NCI-H526 (cell line): ENCODE results near the gene DVL2.

Experiments used
- DNase-seq, 2 experiments: peaks; one replicate each; lab custom pipeline; 2025; lab: John Stamatoyannopoulos, UW

DVL2 gene

DNA sequence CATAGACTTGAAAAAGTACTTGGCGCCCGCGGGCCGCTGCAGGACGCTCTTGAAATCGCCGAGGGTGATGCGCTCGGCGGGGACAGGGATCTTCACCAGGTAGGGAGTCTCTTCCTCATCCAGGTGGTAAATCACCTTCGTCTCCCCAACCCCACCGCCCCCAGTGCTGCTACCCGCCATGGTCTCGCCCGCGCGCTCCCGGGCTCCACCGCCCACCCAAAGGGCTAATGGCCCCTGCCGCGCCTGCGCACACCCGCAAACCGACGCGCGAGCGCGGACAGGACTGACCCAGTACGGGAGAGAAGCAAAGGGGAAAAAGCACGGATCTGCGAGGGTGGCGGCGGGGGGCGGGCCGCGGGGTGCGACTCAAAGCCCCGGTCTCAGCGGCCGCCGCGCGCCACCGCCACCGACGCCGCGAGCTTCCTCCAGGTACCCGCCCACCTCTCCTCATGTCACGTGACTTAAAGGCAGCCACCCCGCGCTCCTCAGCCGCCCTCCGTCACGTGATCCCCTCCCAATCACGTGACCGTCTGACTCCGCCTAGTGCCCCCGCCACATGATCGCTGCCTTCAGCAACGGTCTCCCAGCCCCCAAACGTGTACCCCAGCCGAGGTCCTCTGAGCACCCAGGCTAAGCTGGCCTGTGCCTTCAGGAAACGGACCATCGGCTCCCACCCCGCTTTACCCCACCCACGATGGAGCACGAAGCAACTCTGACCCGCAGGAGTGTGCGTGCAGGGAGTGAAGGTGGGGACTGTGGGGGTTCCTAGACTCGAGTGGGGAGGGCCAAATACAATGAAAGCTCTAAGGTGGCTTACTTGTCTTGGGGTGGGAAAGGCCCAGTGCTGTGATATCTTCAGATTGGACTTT, at the start of gene DVL2:
Gene DVL2, minus strand, starts transcription at position 435 of the 869 bp plus-strand sequence. Its CDS starts 255 bp downstream, at position 180.
- DNase-seq = peak; percentile 67 to 91

DNA sequence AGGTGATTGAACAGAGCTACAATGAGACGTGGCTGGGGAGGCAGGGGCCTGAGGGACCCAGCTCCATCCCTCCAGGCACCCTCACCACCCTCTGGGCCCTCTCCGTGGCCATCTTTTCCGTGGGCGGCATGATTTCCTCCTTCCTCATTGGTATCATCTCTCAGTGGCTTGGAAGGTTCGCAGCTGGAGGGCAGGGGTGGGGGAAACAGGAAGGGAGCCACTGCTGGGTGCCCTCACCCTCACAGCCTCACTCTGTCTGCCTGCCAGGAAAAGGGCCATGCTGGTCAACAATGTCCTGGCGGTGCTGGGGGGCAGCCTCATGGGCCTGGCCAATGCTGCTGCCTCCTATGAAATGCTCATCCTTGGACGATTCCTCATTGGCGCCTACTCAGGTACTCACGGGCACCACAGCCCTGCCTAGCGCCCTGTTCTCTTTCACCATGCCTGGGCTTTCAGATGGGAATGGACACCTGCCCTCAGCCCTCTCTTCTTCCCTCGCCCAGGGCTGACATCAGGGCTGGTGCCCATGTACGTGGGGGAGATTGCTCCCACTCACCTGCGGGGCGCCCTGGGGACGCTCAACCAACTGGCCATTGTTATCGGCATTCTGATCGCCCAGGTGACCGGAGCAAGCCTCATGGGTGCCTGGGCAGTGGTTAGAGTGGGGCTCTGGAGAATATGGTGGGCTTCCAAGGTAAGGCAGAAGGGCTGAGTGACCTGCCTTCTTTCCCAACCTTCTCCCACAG, 49.3 kb upstream of the DVL2 start:
- DNase-seq = no peak

GRCh38 chr17:7282752-7283321, 48.5 kb upstream of the DVL2 start:
- peak in 1 of 2 experiments; percentile 19 for DNase-seq

GRCh38 chr17:7281953-7282751, 47.8 kb upstream of the DVL2 start:
- peak in 1 of 2 experiments; percentile 39 for DNase-seq

DNA sequence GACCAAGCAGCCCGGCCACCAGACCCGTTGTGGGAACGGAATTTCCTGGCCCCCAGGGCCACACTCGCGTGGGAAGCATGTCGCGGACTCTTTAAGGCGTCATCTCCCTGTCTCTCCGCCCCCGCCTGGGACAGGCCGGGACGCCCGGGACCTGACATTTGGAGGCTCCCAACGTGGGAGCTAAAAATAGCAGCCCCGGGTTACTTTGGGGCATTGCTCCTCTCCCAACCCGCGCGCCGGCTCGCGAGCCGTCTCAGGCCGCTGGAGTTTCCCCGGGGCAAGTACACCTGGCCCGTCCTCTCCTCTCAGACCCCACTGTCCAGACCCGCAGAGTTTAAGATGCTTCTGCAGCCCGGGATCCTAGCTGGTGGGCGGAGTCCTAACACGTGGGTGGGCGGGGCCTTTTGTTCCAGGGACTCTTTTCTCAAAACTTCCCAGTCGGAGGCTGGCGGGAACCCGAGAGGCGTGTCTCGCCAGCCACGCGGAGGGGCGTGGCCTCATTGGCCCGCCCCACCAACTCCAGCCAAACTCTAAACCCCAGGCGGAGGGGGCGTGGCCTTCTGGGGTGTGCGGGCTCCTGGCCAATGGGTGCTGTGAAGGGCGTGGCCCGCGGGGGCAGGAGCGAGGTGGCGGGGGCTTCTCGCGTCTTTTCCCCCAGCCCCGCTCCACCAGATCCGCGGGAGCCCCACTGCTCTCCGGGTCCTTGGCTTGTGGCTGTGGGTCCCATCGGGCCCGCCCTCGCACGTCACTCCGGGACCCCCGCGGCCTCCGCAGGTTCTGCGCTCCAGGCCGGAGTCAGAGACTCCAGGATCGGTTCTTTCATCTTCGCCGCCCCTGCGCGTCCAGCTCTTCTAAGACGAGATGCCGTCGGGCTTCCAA, 47.0 kb upstream of the DVL2 start, which contains the start of gene SLC2A4:
Gene SLC2A4, plus strand, starts transcription at position 645 of the 879 bp plus-strand sequence. Its CDS starts 217 bp downstream, at position 862.
- peak; percentile 87 to 96 for DNase-seq

DNA sequence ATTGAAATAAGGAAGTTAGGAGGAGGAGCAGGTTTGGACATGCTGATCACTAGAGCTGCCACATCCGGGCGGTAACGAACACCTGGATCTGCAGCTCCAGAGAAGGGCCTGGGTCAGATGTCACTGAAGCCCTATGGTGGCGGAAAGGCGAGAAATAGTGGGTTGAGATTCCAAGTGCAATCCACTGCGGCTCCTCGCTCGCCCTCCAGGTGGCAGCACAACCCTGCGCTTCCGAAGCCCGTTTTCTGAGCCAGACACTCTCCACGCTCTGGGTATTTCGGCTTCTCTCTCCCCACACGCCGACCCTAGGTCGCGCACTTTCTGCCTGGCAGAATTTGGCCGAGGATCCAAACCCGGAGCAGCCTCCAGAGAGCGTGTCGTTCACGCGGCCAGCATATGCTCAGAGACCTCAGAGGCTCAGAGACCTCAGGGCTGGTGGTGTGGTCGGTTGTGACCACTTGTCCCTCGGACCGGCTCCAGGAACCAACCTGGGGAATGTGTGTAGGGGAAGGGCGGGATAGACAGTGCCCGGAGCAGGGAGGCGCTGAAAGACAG, 46.3 kb upstream of the DVL2 start:
- DNase-seq = peak; percentile 70 to 86

DNA sequence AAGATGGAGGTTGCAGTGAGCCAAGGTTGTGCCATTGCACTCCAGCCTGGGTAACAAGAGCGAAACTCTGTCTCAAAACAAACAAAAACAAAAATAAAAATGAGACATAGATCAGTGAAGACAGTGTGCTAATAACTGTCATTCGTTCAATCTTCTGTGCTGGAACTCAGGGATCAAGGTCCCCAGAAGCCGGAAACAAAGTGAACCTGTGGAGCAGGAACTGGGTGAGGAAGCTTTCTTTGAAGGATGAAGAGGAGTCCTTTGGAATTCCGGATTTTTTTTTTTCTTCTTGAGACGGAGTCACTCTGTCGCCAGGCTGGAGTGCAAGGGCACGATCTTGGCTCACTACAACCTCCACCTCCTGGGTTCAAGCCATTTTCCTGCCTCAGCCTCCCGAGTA, 45.1 kb upstream of the DVL2 start:
- DNase-seq = no peak

DNA sequence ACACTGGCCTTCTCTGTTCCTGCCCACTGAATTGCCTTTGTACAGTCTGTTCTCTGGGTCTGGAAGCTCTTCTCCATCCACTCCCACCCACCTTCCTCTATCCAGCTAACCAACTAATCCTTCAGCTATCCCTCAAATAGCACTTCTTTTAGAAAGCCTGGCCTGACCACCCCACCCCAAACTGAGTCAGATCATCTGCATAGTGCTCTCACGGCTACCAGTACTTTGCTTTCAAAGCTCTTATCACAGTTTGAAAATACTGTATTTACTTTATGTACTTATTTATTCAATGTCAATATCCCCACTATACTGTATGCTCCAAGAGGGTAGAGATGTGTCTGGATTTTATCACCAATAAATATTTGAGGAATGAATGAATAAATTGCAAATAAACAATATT, 32.5 kb upstream of the DVL2 start:
- no peak for DNase-seq

DNA sequence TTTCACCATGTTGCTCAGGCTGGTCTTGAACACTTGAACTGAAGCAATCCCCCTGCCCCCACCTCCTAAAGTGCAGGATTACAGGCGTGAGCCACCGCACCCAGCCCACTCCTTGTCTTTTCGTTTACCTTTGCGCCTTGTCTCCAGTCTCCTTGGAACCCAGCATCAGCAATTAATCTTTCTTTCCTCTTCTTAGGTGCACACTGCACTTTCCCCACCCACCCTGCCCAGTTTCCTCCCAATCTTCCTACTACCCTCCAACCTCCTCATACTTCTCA, 29.4 kb upstream of the DVL2 start:
- no peak for DNase-seq

DNA sequence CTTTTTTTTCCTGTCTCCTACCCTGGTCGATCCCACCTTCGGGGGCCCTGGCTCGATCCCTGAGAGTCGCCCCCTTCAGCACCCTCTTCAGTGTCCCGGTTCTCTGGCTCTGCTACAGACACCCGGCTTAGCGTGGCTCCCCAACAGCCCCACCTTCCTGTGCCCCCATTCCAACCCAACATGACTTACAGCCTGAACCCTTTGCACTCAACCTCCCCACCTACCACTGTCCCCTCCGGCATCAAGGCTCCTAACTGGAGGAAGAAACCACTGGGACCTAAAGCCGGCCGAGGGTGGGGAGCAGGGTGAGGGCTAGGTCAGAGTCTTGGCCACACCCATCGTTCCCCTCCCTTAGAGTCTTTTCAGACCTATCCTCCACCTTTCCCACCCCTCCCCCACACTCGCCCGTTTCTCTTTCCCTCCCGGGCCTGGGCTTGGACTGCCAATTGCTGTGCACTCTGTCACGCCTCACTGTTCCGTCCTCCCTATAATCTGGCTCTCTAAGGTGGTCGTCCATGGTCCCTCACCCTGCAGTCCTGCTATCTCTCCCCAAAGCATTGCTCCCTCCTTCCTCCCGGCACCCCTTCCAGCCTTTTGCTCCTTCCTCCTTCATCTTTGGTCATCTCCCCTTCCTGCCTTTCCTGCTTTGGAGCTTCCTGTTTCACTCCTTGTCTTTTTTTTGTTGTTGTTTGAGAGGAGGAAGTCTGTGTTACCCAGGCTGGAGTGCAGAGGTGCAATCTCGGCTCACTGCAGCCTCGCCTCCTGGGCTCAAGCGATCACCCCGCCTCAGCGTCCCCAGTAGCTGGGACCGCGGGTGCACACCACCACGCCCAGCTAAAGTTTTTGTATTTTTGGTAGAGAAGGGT, 28.9 kb upstream of the DVL2 start:
- peak; percentile 34 to 70 for DNase-seq

DNA sequence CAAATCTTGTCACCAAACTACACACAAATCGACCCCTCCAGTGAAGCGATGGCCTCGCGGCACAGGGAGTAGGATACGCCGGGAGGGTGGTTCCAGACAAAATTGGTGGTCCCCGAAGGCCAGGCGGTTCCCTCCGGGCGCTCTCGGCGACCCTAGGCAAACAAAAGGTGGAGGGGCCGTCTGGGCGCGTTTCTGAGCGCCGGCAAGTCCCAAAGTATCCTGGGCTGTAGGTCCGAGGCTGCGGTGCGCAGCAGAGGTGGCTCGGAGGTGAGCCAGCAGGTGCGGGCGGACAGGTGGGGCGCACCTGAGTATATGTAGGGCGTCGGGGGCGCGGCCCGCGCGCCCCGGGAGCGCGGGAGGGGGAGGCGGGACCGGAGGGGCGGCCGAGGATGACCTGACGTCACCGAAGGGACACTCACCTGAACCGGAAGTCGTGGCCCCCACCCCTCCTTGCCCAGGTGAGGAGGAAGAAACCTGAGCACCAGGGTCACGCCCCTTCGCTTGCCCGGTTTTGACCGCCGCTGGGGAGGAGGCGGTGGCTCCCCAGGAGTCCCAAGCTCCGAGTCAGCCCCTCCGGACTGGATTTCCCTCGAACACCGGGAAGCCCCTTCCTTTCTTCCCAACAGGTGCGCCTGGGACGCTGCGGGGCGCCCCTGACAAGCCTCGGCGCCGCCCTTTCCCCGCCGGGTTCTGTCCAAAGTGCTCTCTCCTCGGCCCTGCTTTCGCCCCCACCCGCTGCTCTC, 28.0 kb upstream of the DVL2 start, which contains the start of gene CLDN7:
Gene CLDN7, minus strand, starts transcription at position 287 of the 743 bp plus-strand sequence. CDS start 435 bp downstream, outside the sequence.
- DNase-seq = peak; percentile 65 to 91

DNA sequence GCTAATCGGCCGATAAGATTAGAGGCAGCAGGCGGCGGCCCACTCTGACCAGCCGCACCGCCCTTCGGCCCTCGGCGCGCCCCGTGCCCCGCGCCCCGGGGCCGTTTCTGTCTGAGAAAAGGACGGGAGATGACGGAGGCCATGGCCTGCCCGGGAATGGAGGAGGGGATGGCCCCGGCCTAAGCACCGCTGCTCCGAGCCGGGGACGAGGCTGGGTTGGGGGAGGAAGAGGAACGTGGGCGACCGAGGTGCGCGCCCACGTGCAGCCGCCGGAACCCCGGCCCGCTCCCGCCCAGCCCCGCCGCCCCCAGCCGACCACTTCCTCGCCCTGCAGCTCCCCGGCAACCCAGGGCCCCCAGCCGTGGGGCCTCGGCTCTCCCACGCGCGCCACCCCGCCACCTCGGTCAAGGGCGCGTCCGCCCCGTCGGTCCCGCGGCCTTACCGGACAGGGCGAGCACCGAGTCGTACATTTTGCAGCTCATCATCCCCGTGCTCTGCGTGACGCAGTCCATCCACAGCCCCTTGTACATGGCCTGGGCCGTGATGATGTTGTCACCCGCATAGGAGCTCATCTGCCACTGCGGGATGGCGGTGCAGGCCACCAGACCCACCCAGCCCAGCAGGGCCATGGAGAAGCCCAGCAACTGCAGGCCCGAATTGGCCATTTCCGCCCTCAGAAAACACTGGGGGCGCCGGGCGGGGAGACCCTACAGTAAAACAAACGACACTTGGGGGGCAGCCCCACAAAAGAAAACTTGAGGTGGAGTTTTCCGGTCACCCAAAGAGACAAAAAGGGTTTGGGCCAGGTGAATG, 27.3 kb upstream of the DVL2 start:
- DNase-seq = peak in 1 of 2 experiments; percentile 38

DNA sequence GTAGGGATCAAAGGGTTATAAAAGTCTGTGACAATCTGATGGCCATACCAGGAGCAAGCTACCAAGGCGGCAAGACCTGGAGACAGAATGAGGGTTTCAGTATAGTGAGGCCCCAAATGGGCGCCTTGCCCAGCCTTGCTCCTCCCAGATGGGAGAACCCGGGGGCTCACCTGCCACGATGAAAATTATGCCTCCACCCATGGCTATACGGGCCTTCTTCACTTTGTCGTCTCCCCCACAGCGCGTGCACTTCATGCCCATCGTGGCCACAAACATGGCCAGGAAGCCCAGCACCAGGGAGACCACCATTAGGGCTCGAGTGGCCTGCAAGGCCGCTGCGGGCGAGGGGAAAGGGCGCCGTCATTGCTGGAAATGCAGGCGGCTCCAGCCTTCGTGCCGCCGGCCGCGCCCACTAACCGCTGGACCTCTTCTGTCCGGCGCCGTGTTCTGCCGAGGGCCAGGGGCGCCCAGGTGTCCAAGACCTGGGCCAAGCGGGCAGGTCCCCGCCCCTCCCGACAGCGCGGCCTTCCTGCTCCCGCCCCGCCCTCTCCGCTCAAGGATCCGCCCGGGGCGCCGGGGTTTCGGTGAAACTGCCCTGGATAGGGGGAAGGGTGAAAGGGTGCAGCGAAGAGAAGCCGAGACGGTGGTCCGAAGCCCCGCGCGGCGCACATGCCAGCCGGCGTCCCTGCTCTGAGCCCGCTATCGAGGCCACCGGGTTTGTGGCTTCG, 26.5 kb upstream of the DVL2 start:
- peak in 1 of 2 experiments; percentile 61 for DNase-seq

DNA sequence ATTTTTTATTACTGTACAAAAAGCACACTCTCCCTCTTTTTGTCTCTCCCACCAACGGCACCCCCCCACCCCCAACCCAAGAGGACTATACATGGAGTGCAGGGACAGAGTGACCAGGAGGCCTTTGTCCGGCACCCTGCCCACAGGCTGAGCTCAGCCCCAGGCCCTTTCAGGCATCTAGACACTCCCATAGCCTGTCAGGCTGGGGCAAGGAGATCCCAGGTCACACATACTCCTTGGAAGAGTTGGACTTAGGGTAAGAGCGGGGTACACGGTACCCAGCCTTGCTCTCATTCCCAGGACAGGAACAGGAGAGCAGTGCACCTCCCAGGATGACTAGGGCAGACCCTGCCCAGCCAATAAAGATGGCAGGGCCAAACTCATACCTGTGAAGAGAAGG, 25.8 kb upstream of the DVL2 start:
- DNase-seq = no peak

DNA sequence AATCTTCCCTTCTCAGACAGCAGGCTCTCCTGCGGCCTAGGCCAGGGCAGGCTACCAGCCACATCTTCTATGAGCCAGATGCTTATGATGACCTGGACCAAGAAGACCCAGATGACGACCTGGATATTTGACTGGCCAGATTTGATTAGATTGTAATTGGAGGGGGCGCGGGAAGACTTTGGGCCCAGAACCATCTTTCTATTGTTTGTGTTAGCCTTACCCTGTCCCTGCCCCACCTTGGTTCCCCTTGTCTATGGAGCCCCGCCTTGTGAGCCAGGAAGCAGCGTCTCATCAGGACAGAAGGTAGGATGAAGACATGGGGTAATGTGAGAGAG, 25.2 kb upstream of the DVL2 start:
- no peak for DNase-seq

DNA sequence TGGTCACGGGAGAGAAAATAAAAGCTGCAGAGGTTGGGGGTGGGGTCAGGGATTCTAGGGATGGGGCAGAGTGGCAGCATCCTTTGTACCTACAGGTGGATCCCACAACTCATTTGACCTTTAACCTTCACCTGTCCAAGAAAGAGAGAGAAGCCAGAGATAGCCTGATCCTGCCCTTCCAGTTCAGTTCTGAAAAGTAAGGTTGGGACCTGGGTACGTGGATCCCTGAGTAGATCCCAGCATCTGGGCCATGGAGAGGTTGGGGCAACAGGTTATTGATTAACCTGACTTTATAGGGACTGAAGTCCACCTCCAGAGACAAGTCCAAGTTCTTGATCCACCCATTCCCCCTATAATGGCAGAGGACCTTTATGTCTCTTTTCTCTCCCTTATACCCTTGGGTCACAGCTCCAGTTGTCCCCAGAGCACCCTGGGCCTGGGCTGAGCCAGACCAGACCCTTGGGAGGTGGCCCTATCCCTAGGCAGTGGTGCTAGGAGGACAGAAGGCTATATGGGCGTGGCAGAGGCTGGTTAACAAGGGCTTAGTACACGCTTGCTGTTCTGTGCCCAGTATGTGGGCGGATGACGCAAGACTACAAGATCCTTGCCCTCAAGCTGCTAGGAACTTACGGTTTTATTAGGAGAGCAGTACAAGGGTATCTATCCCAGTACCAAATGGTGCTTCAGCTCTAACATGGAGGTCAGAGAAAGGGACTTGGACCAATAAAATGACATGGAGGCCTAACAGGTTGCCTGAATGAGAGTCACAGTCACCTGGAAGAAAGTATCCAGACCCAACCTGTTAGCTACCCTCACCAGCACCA, 24.6 kb upstream of the DVL2 start:
- DNase-seq = no peak
